Left lung (tissue), 10 donors: ENCODE data around the gene PTPRD. TPM values are rescaled to one million over a fixed set of nuclear protein-coding genes. Genes with fewer than 3 reads are reported as not detected.

ENCODE experiments used
- ATAC-seq: fragments of 200-7000 bp; cut with Tn5 transposase; one replicate; pipeline ENCODE4 v1.9.1; 2020; ENCODE audit warnings: moderate library complexity
- DNase-seq, 4 donors: peaks; one replicate each; pipeline ENCODE4 v3.0.0-alpha.2; 2013 to 2020
- H3K27ac ChIP-seq, 2 donors: fragments of 200-600 bp; sonication (generic) in 1 of 2; one replicate each; pipeline versions ENCODE4 v1.5.0 to v1.8.0; 2020 to 2021
- H3K27me3 ChIP-seq, 2 donors: fragments of 200-600 bp; sonication (generic) in 1 of 2; one replicate each; pipeline versions ENCODE4 v1.5.0 to v1.8.0; 2020 to 2021
- H3K36me3 ChIP-seq, 2 donors: fragments of 200-600 bp; sonication (generic) in 1 of 2; one replicate each; pipeline versions ENCODE4 v1.5.0 to v1.8.0; 2020 to 2021
- H3K4me1 ChIP-seq, 2 donors: fragments of 200-600 bp; one replicate each; pipeline ENCODE4 v1.8.0; 2021
- H3K4me3 ChIP-seq, 2 donors: fragments of 200-600 bp; sonication (generic) in 1 of 2; one replicate each; pipeline versions ENCODE4 v1.5.0 to v1.8.0; 2020 to 2021; ENCODE audit warnings: mild to moderate bottlenecking in 1 of 2
- H3K9me3 ChIP-seq, 2 donors: fragments of 200-600 bp; sonication (generic) in 1 of 2; one replicate each; pipeline versions ENCODE4 v1.5.0 to v1.8.0; 2020 to 2021
- intact Hi-C, 2 donors: fragments of 100-400 bp; cut with DNase I; formaldehyde crosslinking; loops; one replicate each; pipeline versions ENCODE4 v1.11.2 to v1.14.2; 2022
- polyA plus RNA-seq, 6 donors: library from polyadenylated mRNA; unstranded; fragments of 120-200 nt; gene quantifications; one replicate each; pipeline ENCODE4 v1.2.1, GENCODE V29; 2013; ENCODE audit not compliant: insufficient read length in 6 of 6
- total RNA-seq, 2 donors: library from RNA; stranded (reverse); fragmentation: NEBNext Ultra II Directional; extraction: Animal tissue kit (Norgen Biotek cat#: 25700); gene quantifications; one replicate each; pipeline ENCODE4 v1.2.1, GENCODE V29; 2021
- TF ChIP-seq, protein P1 (sequence below), 2 donors: fragments of 200-600 bp; sonication (generic) in 1 of 2; IDR thresholded peaks; one replicate each; pipeline versions ENCODE4 v1.5.0 to v1.8.0; 2021; ENCODE audit warnings: antibody characterized with exemption in 2 of 2
- donor health status: DM: no; HTN: yes; CAD: no.
- donor health status: DM: no; HTN: no; CAD: no.

PTPRD gene
- total and polyA plus RNA-seq, 8 donors = 24.2 to 167 (median 139) TPM

GRCh38 chr9:8266861-8267260 is 2345.9 kb downstream of the PTPRD start:
- ATAC-seq (no peak), DNase-seq (no peak)
- Histone ChIP-seq H3K4me3 (no peak overlapping the region), H3K4me1 (no peaks in the 10 kb centered on the region), H3K27me3 (no peaks in the 10 kb centered on the region), H3K27ac (no peak overlapping the region), H3K36me3 (no peaks in the 10 kb centered on the region), H3K9me3 (no peaks in the 10 kb centered on the region)
- intact Hi-C loops = no loop called here
- TF ChIP-seq, protein P1, sequence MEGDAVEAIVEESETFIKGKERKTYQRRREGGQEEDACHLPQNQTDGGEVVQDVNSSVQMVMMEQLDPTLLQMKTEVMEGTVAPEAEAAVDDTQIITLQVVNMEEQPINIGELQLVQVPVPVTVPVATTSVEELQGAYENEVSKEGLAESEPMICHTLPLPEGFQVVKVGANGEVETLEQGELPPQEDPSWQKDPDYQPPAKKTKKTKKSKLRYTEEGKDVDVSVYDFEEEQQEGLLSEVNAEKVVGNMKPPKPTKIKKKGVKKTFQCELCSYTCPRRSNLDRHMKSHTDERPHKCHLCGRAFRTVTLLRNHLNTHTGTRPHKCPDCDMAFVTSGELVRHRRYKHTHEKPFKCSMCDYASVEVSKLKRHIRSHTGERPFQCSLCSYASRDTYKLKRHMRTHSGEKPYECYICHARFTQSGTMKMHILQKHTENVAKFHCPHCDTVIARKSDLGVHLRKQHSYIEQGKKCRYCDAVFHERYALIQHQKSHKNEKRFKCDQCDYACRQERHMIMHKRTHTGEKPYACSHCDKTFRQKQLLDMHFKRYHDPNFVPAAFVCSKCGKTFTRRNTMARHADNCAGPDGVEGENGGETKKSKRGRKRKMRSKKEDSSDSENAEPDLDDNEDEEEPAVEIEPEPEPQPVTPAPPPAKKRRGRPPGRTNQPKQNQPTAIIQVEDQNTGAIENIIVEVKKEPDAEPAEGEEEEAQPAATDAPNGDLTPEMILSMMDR (IDR thresholded peaks at IDR 0.05) = no peak

- TF ChIP-seq, protein P1 (IDR thresholded peaks at IDR 0.05) = no peak
- H3K4me3 ChIP-seq = no peak overlapping the region
- intact Hi-C loops = no loop called here
- H3K27me3 ChIP-seq = no peaks in the 10 kb centered on the region
- no peaks in the 10 kb centered on the region for H3K36me3 ChIP-seq
- H3K9me3 ChIP-seq = no peaks in the 10 kb centered on the region
- no peak overlapping the region for H3K27ac ChIP-seq
- ATAC-seq (no peak), DNase-seq (peak in 2 of 4 donors; percentile 61 to 71)
- H3K4me1 ChIP-seq = no peaks in the 10 kb centered on the region
These were observed 2347.5 kb downstream of the PTPRD start for GRCh38 chr9:8265281-8265680.
